NCI-H1694 treated with DMSO at 0.1 percent for 48 hours (cell line): ENCODE measurements around the gene MLF2.
"Not testable (repeated sequence)": the region's sequence is repeated elsewhere in the genome, so short reads cannot be mapped to it uniquely, and the experiment has no call there.

Source experiments
- DNase-seq: peaks from one replicate; lab custom pipeline; 2025; lab: John Stamatoyannopoulos, UW

Gene MLF2

GRCh38 chr12:6734506-6735387 lies 18.2 kb downstream of the MLF2 start:
- no peak for DNase-seq

GRCh38 chr12:6730169-6730568 lies 22.8 kb downstream of the MLF2 start:
- DNase-seq, result no peak

GRCh38 chr12:6729186-6729585 lies 23.8 kb downstream of the MLF2 start:
- no peak for DNase-seq

GRCh38 chr12:6725350-6725749 lies 27.6 kb downstream of the MLF2 start:
- DNase-seq, result no peak

GRCh38 chr12:6724409-6724797 lies 28.5 kb downstream of the MLF2 start:
- no peak for DNase-seq

- peak; percentile 100 for DNase-seq
These were observed 29.1 kb downstream of the MLF2 start, which contains the start of gene COPS7A for GRCh38 chr12:6723607-6724408. COPS7A (plus strand) TSS chr12:6724046; CDS start chr12:6724657, 611 bp downstream.

- no peak for DNase-seq
These were observed 30.1 kb downstream of the MLF2 start for GRCh38 chr12:6722863-6723262.

GRCh38 chr12:6716874-6717437 lies 36.0 kb downstream of the MLF2 start:
- no peak for DNase-seq

GRCh38 chr12:6716031-6716873 lies 36.7 kb downstream of the MLF2 start:
- DNase-seq, result not testable (repeated sequence)

GRCh38 chr12:6708960-6709394 lies 44.0 kb downstream of the MLF2 start:
- no peak for DNase-seq

- not testable (repeated sequence) for DNase-seq
These were observed 44.6 kb downstream of the MLF2 start for GRCh38 chr12:6708351-6708750.

- no peak for DNase-seq
These were observed 49.3 kb downstream of the MLF2 start for GRCh38 chr12:6703631-6704030.

- no peak for DNase-seq
These were observed 51.7 kb downstream of the MLF2 start for GRCh38 chr12:6701078-6701768.

- DNase-seq, result peak; percentile 19
These were observed 52.3 kb downstream of the MLF2 start, which contains the start of gene PIANP for GRCh38 chr12:6700646-6701051. PIANP (minus strand) TSS chr12:6700815; CDS start chr12:6698061, 2,754 bp downstream.

- no peak for DNase-seq
These were observed 52.8 kb downstream of the MLF2 start for GRCh38 chr12:6699989-6700645.

GRCh38 chr12:6699259-6699988 lies 53.5 kb downstream of the MLF2 start:
- DNase-seq, result peak; percentile 12

GRCh38 chr12:6698352-6699046 lies 54.4 kb downstream of the MLF2 start:
- DNase-seq, result no peak
